Posterior cingulate gyrus (tissue), 11 donors: Measurements from ENCODE around the gene CACNA1B.

Source experiments
- DNase-seq, 10 donors: peaks; one replicate each; pipeline versions ENCODE4 v3.0.0 to v3.0.0-alpha.2; 2020 to 2021; ENCODE audit warnings: mixed read lengths in 3 of 10
- intact Hi-C: fragments of 100-400 bp; cut with DNase I; formaldehyde crosslinking; loops from one replicate; pipeline ENCODE4 v1.15.1; 2023

CACNA1B gene

DNA sequence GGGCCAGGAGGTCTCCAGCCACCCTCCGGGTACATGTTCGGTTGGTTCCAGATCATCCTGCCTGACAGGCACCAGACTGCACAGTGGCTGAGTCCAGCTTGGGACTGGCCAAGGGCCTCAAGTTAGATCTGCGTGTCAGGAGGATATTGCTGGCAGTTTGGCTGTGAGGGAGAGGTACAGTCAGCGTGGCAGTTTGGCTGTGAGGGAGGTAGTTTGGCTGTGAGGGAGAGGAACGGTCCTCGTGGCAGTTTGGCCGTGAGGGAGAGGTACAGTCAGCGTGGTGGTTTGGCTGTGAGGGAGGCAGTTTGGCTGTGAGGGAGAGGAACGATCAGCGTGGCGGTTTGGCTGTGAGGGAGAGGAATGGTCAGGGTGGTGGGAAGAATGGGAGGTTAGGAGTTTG lies 39.0 kb downstream of the CACNA1B start:
- DNase-seq = peak in 4 of 10 donors; percentile 52 to 88 (median 80)
- intact Hi-C loops = no loop called here

DNA sequence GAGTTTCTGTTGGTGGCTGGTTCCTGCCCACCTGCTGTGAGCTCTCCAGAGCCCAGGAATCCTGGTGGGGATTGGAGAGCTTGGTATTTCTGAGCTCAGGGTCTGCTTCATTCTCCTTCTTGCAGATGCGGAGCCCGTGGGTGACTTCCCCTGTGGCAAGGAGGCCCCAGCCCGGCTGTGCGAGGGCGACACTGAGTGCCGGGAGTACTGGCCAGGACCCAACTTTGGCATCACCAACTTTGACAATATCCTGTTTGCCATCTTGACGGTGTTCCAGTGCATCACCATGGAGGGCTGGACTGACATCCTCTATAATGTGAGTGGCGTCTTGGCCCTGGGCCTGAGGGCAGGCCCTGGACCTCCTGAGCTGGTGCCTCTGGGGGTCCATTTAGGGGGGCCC lies 39.5 kb downstream of the CACNA1B start:
- peak in 1 of 10 donors; percentile 65 for DNase-seq
- intact Hi-C loops = no loop called here

DNA sequence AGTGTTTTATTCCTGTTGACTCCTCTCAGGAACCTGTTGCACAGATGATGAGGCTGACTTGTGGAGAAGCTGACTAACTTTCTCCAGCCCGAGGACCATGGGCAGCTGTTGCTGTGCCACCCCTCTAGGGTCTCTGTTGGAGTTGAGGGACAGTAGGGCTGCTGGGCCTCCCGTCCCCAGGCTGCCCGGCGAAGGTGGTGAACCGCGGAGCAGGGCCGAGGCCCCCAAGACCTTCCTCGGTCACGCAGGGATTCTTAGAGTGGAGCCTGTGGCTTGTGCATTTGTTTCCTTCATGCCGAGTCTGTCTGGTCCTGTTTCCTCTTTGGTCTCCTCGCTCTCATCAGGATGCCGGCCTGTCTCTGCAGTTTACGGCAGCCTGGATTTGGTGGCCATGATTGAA lies 40.2 kb downstream of the CACNA1B start:
- DNase-seq = peak in 1 of 10 donors; percentile 42
- intact Hi-C loops = no loop called here

DNA sequence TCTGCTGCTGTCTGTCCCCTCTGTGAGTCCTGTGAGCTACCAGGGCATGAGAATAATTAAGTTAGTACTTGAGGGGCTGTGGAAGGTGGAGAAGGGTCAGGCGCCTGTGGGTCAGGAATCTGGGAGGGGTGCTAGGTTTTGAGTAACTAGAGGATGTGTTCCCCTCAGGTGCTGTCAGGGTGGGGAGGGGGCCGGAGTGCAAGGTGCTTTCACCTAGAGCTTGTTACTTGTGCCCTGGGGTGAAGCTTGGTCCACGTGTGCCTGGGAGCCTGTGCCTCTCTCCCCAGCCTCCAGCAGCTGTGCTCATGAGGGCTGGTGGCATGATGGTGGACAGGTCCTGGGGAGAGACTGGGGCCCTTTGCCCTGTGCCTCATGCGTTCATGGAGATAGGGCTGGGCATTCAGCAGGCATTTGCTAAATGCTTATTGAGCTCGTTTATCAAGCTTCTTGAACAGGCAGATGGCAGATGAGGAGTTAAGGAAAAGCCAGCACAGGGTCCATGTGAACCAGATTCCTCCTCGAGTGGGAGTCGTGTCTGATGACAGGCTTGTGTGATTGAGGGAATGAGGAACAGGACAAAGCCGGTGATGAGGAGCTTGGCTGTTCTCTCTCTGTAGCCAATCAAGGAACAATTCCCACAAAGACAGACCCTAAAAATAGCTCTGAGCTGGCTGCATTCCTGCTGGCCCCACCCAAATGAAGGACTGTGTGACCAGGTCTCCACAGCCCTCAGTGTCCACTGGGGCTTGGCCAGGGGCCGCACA lies 40.9 kb downstream of the CACNA1B start:
- DNase-seq = peak in 4 of 10 donors; percentile 28 to 87 (median 62)
- intact Hi-C loops = no loop called here

DNA sequence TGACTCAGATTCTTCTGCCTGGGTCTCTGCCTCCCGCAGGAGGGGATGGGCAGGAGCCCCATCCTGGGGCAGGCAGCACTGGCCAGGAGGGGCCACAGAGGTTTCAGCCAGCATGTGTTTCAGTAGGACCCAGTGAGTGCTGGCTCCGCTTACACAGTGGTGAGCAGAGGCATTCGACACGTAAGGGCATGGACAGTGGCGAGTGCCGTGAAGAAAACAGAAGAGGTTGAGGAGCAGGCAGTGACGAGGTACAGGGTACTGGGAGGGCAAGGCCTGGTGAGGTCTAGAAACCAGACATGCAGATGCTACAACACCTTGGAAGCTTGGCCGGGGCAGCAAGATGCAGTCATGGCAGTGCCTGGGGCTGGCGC lies 41.5 kb downstream of the CACNA1B start:
- DNase-seq = no peak
- intact Hi-C loops = no loop called here

DNA sequence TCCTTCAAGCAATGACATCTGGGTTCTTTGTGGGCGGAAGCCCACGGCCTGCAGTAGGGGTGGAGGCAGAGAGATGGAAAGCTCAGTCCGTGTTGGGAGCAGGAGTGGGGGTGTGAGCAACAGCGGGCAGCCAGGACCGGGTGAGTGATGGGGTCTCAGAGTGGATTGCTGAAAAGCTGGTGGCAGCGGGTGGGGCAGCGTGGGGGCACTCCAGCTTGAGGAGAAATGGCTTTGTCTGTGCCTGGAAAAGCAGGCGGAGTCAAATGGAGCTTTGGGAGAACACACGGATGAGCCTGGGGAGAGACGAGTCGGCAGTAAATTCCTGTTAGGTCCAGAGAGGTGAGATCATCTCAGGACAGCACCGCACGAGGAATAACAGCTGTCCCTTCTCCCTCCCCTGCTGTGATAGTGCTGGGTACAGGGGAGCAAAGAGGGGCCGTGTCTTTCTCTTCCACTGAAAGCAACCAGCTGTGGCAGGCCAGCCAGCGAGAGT lies 42.1 kb downstream of the CACNA1B start:
- peak in 1 of 10 donors; percentile 66 for DNase-seq
- intact Hi-C loops = no loop called here

DNA sequence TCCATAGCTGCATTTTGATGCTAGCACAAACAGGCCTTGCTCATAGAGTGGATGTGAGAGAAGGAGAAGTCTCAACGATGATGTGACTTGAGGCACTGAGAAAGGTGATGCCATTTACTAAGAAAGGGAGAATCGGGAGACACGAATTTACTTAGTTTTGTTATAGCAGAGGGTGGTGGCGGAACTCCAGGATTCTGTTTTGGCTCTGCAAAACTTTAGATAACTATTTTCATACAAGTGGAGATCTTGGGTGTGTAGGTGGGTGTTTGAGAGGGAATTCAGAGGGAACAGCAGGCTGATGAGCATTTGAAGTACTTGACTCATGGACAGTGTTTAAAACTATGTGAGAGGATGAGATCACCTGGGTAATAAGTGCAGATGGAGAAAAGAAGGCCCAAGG lies 43.2 kb downstream of the CACNA1B start:
- no peak for DNase-seq
- intact Hi-C loops = no loop called here

DNA sequence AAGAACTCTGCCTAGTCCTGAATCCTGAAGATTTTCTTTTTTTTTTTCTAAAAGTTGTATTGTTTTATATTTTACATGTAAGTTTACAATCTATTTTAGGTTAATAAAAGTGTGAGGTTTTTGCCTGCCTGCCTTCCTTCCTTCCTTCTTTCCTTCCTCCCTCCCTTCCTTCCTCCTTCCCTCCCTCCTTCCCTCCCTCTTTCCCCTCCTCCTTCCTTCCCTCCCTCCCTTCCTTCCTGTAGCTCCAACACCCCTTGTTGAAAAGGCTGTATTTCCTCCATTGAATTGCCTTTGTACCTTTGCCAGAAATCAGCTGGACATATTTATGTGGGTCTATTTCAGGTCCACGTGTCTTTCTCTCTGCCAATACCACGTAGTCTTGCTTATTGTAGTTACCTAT lies 46.6 kb downstream of the CACNA1B start:
- intact Hi-C loops = no loop called here
- DNase-seq = no peak

DNA sequence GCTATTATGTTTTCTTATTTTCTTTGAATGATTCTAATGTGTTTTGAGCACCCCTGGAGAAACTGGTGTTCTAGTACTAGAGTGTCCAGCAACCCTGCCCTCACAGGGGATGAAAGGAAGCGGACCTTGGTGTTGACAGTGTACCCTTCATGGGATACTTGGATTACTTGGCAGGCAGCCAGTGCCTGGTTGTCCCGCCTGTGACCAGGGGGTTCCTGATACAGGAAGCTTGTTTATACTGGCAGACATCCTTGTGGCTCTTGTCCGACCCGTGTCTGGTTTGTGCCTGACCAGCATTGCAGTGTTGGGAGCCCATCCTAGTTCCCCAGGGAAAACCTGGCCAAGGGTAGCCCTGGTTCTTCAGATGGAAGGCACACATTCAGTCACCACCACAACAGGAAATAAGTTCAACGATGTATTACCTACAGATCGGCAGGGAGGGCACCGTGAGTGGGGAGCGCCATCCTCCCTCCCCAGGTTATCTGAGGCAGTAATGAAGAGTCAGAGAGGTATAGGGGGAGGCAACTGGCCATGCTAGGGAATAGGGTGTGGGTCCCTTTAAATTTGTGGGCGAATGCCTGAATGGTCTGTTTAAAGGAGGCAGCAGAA lies 47.3 kb downstream of the CACNA1B start:
- intact Hi-C loops = no loop called here
- DNase-seq = no peak

DNA sequence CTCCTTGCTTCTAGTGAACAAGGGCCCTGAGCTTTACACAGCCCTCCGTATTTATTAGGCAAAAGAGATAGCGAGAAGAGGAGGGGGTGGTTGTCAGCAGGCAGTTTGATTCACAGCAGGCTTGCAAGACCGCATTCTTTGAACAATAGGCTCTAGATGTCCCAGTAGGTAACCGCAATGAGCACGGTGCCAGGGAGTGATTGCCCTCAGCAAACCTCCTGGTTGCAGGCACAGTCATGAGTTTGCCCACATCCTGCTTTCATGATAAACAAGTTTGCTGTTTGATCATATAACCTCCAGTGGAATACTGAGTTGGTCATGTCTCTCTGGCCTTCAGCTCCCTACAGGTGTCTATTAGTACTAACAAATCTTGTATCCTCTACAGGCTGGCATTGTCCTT lies 66.1 kb downstream of the CACNA1B start:
- DNase-seq = no peak
- intact Hi-C loops = no loop called here

DNA sequence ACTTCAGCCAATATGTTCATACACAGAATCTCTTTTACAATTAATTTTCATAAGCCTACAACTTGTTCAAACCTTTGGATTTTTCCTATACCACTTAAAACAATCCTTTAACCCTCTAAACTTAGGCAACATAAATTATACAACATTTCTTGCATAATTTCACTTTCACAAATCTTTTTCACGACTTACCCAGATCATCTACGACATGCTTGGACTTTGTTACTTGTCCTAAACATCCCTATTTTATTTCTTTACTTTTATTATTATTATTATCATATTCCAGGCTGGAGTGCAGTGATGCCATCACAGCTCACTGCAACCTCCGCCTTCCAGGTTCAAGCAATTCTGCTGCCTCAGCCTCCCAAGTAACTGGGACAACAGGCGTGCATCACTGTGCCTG lies 68.0 kb downstream of the CACNA1B start:
- no peak for DNase-seq
- intact Hi-C loops = no loop called here

DNA sequence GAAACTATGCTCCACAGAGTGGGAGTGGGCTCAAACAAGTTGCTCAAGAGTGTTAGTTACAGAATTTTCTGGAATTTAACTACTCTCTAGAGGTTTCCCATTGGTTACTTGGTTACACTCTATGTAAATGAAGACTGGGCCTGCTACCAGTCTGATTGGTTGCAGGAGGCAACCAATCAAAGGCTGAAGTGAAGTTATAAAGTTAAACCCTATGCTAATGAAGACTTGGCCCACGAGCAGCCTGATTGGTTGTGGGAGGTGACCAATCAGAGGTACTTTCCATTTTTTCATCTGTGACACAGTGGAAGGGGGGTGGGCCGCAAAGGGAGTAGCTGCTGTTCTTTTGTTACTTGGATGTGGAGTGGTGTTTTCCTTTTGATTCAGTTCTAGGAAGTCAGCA lies 69.4 kb downstream of the CACNA1B start:
- intact Hi-C loops = no loop called here
- no peak for DNase-seq

DNA sequence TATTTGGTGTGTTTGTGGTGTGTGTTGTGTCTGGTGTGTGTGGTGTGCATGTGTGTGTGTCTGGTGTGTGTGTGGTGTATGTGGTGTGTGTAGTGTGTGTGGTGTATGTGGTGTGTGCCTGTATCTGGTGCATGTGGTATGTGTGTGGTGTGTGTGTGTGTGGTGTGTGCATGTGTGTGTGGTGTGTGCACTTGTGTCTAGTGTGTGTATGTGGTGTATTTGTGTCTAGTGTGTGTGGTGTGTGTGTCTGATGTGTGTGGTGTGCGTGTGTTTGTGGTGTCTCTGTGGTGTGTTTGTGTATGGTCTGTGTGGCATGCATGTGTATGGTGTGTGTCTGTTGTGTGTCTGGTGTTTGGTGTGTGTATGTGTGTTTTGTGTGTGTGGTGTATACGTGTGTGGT lies 71.1 kb downstream of the CACNA1B start:
- DNase-seq = no peak
- intact Hi-C loops = no loop called here

DNA sequence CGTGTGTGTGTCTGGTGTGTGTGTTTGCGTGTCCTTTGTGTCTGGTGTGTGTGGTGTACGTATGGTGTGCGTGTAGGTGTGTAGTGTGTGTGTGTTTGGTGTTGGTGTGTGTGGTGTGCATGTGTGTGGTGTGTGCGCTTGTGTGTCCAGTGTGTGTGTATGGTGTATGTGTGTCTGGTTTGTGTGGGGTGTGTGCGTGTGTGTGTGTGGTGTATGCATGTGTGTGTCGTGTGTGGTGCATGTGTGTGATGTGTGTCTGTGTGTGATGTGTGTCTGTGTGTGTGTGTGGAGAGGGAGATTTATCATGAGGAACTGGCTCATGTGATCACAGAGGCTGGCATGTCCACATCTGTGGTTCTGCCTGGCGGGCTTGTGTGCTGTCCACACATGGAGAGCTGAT lies 71.7 kb downstream of the CACNA1B start:
- intact Hi-C loops = no loop called here

DNA sequence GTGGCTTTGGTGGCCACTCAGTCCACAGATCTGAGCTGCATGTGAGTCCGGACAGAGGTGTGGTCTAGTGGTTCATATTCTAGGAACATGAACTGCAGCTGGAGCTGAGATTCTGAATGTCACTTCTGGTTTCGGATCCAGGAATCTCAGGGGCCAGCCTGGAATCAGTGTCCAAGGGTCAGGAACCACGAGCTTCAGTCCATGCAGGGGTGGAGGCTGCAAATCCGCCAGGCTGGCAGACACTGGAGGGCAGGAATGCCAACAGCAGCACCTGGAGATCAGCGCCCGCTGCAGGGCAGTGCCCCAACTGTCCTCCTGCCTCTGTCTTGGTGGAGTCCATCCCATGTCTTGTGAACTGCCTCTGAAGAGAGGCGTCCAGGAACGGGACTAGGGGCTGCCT lies 73.5 kb downstream of the CACNA1B start:
- intact Hi-C loops = no loop called here
- DNase-seq = peak in 1 of 10 donors; percentile 58

More for the DNA sequence above, 71.7 kb downstream of the CACNA1B start:
- no peak for DNase-seq

DNA sequence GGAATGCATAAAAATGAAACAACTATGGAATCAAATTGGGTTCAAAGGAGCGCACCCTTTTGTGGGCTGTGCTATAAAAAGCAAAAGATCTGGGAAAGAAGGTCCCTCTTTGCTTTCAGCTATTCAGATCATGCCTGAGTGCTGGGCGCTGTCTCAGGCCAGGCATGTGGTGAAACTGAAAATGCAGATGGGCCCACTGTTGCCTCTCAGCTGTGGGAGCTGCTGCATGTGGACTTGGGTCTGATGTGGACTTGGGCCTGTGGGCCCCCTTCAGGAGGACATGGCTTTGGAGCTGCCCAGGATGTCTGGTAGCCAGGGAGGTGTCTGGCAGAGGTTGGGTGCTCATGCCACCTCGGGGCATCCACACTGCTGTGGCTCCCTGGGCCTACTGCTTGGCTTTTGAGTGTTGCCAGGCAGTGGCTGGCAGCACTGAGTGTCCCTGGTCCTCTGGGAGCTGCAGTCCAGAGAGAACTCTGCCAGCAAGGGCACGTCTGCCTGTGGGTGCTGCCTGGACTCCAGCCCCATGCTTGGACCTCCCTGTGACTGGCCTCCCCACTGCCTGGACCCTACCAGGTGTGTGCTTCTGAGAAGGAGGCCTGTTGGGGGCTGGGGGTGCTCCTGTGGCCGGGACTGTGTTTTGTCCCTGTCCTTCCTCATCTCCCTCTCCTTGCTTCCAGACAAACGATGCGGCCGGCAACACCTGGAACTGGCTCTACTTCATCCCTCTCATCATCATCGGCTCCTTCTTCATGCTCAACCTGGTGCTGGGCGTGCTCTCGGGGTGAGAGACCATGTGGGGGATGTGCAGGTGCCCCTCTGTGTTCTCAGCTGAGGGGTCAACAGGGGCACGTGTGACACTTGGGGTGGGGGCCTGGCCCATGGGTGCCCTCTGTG lies 74.3 kb downstream of the CACNA1B start:
- intact Hi-C loops = no loop called here

DNA sequence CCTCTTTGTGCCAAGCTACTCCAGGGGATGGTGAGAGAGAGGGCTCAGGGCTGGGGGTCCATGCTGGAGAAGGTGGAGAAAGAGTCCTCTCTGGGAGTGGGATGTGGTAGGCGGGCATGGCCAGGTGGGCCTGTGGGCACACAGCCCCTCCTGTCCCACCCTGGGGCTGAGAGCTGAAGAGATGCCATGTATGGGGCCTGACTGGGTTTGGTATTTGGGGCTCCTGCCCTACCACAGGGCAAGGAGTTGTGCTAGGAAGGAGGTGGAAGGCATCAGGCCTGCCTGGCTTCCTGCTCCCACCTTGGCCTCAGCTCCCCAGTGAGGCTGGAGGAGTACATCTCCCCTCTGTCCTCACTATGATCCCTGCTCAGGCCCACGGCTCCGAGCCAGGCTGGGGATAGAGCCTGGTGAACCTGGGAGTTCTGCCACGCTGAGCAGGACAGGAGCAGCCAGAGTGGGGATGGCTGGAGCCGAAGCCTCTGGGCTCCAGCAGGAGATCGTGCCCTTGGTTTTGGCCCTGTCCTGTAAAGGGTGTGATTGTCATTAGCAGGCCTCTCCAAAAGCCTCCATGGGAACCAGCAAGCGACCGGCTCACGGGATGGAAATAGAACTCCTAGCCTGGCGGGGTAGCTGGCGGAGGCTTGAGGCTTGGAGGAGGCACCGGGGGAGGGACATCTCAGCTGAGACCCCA lies 75.5 kb downstream of the CACNA1B start:
- peak in 1 of 10 donors; percentile 82 for DNase-seq
- intact Hi-C loops = no loop called here

More for the DNA sequence above, 74.3 kb downstream of the CACNA1B start:
- peak in 1 of 10 donors; percentile 81 for DNase-seq

DNA sequence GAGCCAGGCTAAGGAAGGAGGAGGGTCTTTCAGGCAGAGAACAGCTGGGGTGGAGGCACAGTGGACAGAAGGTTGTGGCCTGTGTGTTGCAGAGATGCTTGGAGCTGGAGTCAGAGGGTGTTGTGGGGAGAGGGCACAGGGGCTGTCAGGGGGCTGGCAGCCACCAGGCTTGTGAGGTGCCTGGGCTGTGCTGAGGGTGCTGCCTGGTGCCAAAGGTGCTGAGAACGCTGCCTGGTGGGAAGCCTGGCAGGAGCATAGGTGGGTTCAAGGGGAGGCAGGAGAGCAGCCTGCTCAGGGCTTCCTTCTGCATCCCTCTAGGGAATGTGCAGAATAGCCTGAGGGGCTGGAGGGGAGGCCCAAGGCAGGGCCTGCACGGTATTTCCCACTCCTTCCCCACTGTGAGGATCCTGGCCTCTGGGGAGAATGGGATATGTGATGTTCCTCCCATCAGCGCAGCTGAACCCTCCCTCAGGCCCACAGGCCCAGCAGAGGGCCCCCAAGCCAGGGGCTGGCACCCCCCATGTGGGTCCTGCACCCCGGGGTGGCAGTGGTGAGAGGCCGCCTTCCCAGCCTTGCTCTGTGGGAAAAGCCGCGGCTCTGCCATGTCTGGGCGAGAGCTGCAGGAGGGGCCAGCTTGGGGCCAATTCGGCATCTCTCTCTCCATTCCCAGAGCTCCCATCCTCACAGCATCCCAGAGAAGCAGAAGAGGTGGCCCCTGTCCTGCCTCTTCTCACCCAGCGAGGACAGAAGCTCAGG lies 76.3 kb downstream of the CACNA1B start:
- DNase-seq = peak in 1 of 10 donors; percentile 72
- intact Hi-C loops = no loop called here

DNA sequence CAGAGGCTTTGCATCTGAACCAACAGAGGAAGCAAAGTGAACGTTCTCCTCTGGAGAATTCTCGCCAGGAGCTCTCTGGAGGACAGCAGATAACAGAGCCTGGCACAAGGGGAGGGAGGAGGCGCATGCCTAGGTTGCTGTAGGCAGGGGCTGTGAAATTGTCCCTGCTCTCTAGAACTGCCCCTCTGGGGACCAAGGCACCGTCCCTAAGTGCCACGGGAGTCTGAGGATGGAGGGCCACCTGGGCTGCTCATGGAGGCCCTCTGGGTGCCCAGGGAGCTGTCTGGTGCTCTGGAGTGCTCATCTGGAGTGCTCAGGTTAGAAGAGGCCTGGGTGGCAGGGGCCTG lies 77.6 kb downstream of the CACNA1B start:
- DNase-seq = no peak
- intact Hi-C loops = no loop called here

DNA sequence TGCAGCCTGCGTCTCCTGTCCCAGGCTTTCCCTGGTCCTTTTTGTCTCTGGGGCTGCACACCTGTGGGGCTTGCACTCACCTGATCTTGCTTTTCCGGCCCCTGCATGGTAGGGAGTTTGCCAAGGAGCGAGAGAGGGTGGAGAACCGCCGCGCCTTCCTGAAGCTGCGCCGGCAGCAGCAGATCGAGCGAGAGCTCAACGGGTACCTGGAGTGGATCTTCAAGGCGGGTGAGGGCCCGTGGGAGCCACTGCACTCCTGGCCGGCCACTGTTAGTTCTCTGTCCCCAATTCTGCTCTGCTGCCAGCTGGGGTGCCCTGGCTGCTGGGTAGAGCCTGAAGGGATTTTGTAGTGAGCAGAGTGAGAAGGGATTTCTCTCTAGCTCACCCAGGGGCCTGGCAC lies 78.0 kb downstream of the CACNA1B start:
- intact Hi-C loops = no loop called here
- no peak for DNase-seq
